K562 (cell line): ENCODE data around the gene MFSD12. TPM values are rescaled to one million over a fixed set of nuclear protein-coding genes. Genes with fewer than 3 reads are reported as not detected.

ENCODE experiments used
- ATAC-seq: fragments of 200-7000 bp; cut with Tn5 transposase; 3 replicates; pipeline ENCODE4 v1.9.1; 2020; ENCODE audit warnings: moderate library complexity
- BruUV-seq: library from RNA; stranded (reverse); fragments of 400-500 nt; replicated peaks from 2 replicates; lab custom pipeline; 2021; lab: Mats Ljungman, UMichigan
- CTCF ChIA-PET: fragments of 300-600 bp; formaldehyde crosslinking; extraction: SDS; loops from one replicate; lab custom pipeline; 2021; ENCODE audit warnings: low intra/inter-chr PET ratio; lab: Yijun Ruan, JAX
- POLR2A ChIA-PET: fragments of 300-600, 350-650 bp; sonication (Branson Sonifier 250); formaldehyde crosslinking; extraction: SDS; loops from one replicate; lab custom pipeline; 2021; ENCODE audit warnings: antibody characterized with exemption, inconsistent platforms; lab: Yijun Ruan, JAX
- DNase-seq, 4 experiments: peaks; one replicate each; pipeline versions ENCODE4 v3.0.0 to v3.0.0-alpha.2; 2011 to 2018; ENCODE audit warnings: low spot score in 3 of 4, mixed read lengths in 3 of 4; ENCODE audit errors: extremely low read depth in 1 of 4
- FAIRE-seq: peaks from 2 replicates; lab custom pipeline; 2011; peaks lifted over from hg19 to GRCh38; lab: Jason Lieb, UNC
- H2AFZ ChIP-seq: 2 replicates; pipeline ENCODE4 v1.6.0; 2011; ENCODE audit warnings: low read depth, low read length, control low read depth, inconsistent platforms
- H3K27ac ChIP-seq: fragments of 200-600 bp; 3 replicates; pipeline ENCODE4 v1.8.0; 2011; ENCODE audit warnings: low read depth, mild to moderate bottlenecking, control low read depth, inconsistent platforms, low read length, moderate library complexity, mixed read lengths; ENCODE audit errors: extremely low read depth
- H3K27me3 ChIP-seq, 2 experiments: fragments of 300-600 bp in 1 of 2; 2 replicates in 1 of 2; 3 replicates in 1 of 2; pipeline versions ENCODE4 v1.6.0 to v1.8.0; 2011; ENCODE audit warnings: inconsistent platforms in 2 of 2, low read length in 2 of 2, mild to moderate bottlenecking in 1 of 2, mixed read lengths in 1 of 2, moderate library complexity in 1 of 2; ENCODE audit not compliant: control insufficient read depth in 2 of 2, insufficient read depth in 2 of 2
- H3K36me3 ChIP-seq: fragments of 300-600 bp; 3 replicates; pipeline ENCODE4 v1.8.0; 2011; ENCODE audit warnings: mild to moderate bottlenecking, low read length, inconsistent platforms; ENCODE audit not compliant: control insufficient read depth, insufficient read depth
- H3K4me1 ChIP-seq, 2 experiments: fragments of 200-600 bp in 1 of 2; replicated peaks in 1 of 2; 2 replicates in 1 of 2; 3 replicates in 1 of 2; pipeline versions ENCODE4 v1.5.1 to v1.8.0; 2011; ENCODE audit warnings: inconsistent platforms in 2 of 2, low read length in 2 of 2, mild to moderate bottlenecking in 1 of 2, mixed read lengths in 1 of 2, moderate library complexity in 1 of 2; ENCODE audit not compliant: control insufficient read depth in 2 of 2, insufficient read depth in 2 of 2
- H3K4me2 ChIP-seq: 2 replicates; pipeline ENCODE4 v1.6.1; 2011; ENCODE audit warnings: low read length, control low read depth, inconsistent platforms, mixed read lengths; ENCODE audit not compliant: insufficient read depth
- H3K4me3 ChIP-seq: fragments of 200-600 bp; sonication (generic), shearing (Covaris generic); 2 replicates; pipeline ENCODE4 v1.5.1; 2016; ENCODE audit warnings: control low read depth, inconsistent platforms
- H3K79me2 ChIP-seq: fragments of 200-600 bp; 3 replicates; pipeline ENCODE4 v1.8.0; 2011; ENCODE audit warnings: low read length, inconsistent platforms; ENCODE audit not compliant: control insufficient read depth, insufficient read depth
- H3K9ac ChIP-seq, 2 experiments: 2 replicates each; pipeline versions ENCODE4 v1.6.0 to v1.6.1; 2011; ENCODE audit warnings: low read depth in 2 of 2, low read length in 2 of 2, control low read depth in 1 of 2, inconsistent platforms in 1 of 2, mild to moderate bottlenecking in 1 of 2, mixed read lengths in 1 of 2; ENCODE audit not compliant: insufficient read depth in 1 of 2
- H3K9me1 ChIP-seq: one replicate; pipeline ENCODE4 v1.6.0; 2011; ENCODE audit warnings: inconsistent platforms, mild to moderate bottlenecking, low read length, moderate library complexity; ENCODE audit not compliant: control insufficient read depth, insufficient read depth
- H3K9me3 ChIP-seq: replicated peaks from 2 replicates; pipeline ENCODE4 v1.5.1; 2011; ENCODE audit warnings: low read depth, low read length, inconsistent platforms; ENCODE audit not compliant: control insufficient read depth, insufficient read depth
- H4K20me1 ChIP-seq: replicated peaks from 2 replicates; pipeline ENCODE4 v1.6.1; 2011; ENCODE audit warnings: low read length, inconsistent platforms, mixed read lengths; ENCODE audit not compliant: control insufficient read depth, insufficient read depth
- ETS1 ChIP-seq: conservative IDR thresholded peaks from 2 replicates; pipeline ENCODE4 v1.6.1; 2011; ENCODE audit warnings: low read depth, mild to moderate bottlenecking, low read length; ENCODE audit not compliant: control insufficient read depth
- ETS2 ChIP-seq: IDR thresholded peaks from 2 replicates; pipeline ENCODE4 v1.6.1; 2016; ENCODE audit warnings: borderline replicate concordance, missing genetic modification characterization, mild to moderate bottlenecking, moderate library complexity, missing compliant biosample characterization; ENCODE audit not compliant: poor library complexity, severe bottlenecking
- FOXK2 ChIP-seq, 2 experiments: fragments of 450-650 bp; IDR thresholded peaks in 1 of 2; conservative IDR thresholded peaks in 1 of 2; 2 replicates each; pipeline ENCODE4 v1.6.1; 2016; ENCODE audit warnings: low read depth in 2 of 2, mild to moderate bottlenecking in 1 of 2
- IFI16 ChIP-seq: fragments of 250-450 bp; sonication (Bioruptor Pico); IDR thresholded peaks from 2 replicates; pipeline ENCODE4 v2.1.2; 2022; ENCODE audit warnings: mild to moderate bottlenecking, inconsistent platforms
- MBD2 ChIP-seq: sonication (generic); IDR thresholded peaks from 2 replicates; pipeline ENCODE4 v1.6.1; 2016; ENCODE audit warnings: low read depth, borderline replicate concordance
- NR4A1 ChIP-seq, 2 experiments: fragments of 250-450 bp in 1 of 2; fragments of 450-650 bp in 1 of 2; sonication (Bioruptor Pico) in 1 of 2; IDR thresholded peaks; 2 replicates each; pipeline versions ENCODE4 v1.4.0 to v1.6.1; 2016 to 2020; ENCODE audit warnings: mild to moderate bottlenecking in 2 of 2, missing compliant biosample characterization in 1 of 2, missing genetic modification characterization in 1 of 2, moderate library complexity in 1 of 2
- REST ChIP-seq, 2 experiments: fragments of 450-650 bp; formaldehyde crosslinking in 1 of 2; IDR thresholded peaks; 2 replicates each; pipeline versions ENCODE4 v1.4.0 to v1.6.1; 2014 to 2020; ENCODE audit warnings: mild to moderate bottlenecking in 2 of 2, borderline replicate concordance in 1 of 2, low read depth in 1 of 2
- SP1 ChIP-seq: sonication (generic); formaldehyde crosslinking; IDR thresholded peaks from 2 replicates; pipeline ENCODE4 v1.8.1; 2022; ENCODE audit warnings: mild to moderate bottlenecking, missing genetic modification reagents
- TSC22D4 ChIP-seq: fragments of 450-650 bp; IDR thresholded peaks from 2 replicates; pipeline ENCODE4 v1.6.1; 2016; ENCODE audit warnings: missing genetic modification characterization, missing biosample characterization, control low read depth
- ZEB2 ChIP-seq: fragments of 450-650 bp; IDR thresholded peaks from 2 replicates; pipeline ENCODE4 v1.6.1; 2016
- ZNF785 ChIP-seq: fragments of 250-450 bp; sonication (Bioruptor Pico); IDR thresholded peaks from 2 replicates; pipeline ENCODE4 v1.4.0; 2020; ENCODE audit warnings: mild to moderate bottlenecking
- whole genome bisulfite sequencing: fragments of 100-300 bp; shearing (Covaris generic); methylation state at CpG from one replicate; pipeline ENCODE4 v1.1.6; 2016; ENCODE audit warnings: low coverage, mixed read lengths; ENCODE audit not compliant: insufficient coverage; ENCODE audit errors: missing lambda C conversion rate; 5-methylcytosine and 5-hydroxymethylcytosine counted together
- in situ Hi-C: fragments of 300-500 bp; cut with MboI; formaldehyde crosslinking; loops from 4 replicates; pipeline ENCODE4 v1.15.0; 2018; ENCODE audit warnings: inconsistent platforms, mixed read lengths
- intact Hi-C: fragments of 100-400 bp; cut with micrococcal nuclease; formaldehyde crosslinking; loops from 2 replicates; pipeline ENCODE4 v1.14.2; 2022
- polyA plus RNA-seq, 8 experiments: library from polyadenylated mRNA; depleted of rRNA in 4 of 8; stranded (reverse) in 5 of 8; unstranded in 3 of 8; fragments of >200 nt; fragmentation: Nextera tagmentation in 2 of 8; fragmentation: Illumina TruSeq in 1 of 8; extraction: Ambion mirVana in 2 of 8; extraction: Trizol in 1 of 8; gene quantifications; 2 replicates each; pipeline versions ENCODE4 v1.2.1 to v1.2.3, GENCODE V29; 2011 to 2014; ENCODE audit warnings: inconsistent platforms in 1 of 8, missing spikeins in 1 of 8
- total RNA-seq, 7 experiments: library from RNA; depleted of rRNA in 6 of 7; stranded (reverse); fragments of >200 nt in 6 of 7; fragmentation: Illumina TruSeq in 2 of 7; extraction: Trizol in 2 of 7; gene quantifications; 2 replicates each; pipeline versions ENCODE4 v1.2.1 to v1.2.3, GENCODE V29; 2011 to 2021; ENCODE audit warnings: low replicate concordance in 1 of 7

The MFSD12 gene
- total and polyA plus RNA-seq, 9 of the 15 experiments (the other 6 are each of a cell fraction or from before 2014, with no cell fraction given), result 0.69 to 112 (median 31.8) TPM

GRCh38 chr19:3505598-3506383, 51.6 kb downstream of the MFSD12 start, which contains the start of gene FZR1:
TSS of gene FZR1 (plus strand) at chr19:3506311. CDS start at chr19:3522990, 16,679 bp downstream.
- H4K20me1 ChIP-seq, result peaks cover 29% of the 10 kb centered on the region
- ChIA-PET CTCF (no interaction called here), POLR2A (interaction anchor here (0.6 to 0.8 kb wide), 2 partner anchors 71 to 1162 kb away, joined by 4 to 5 read pairs; no protein-coding TSS in a partner anchor)
- peak within 1 kb of the TSS; percentile 92 for H3K27ac ChIP-seq
- H3K79me2 ChIP-seq, result peaks cover 49% of the 10 kb centered on the region
- H3K9me1 ChIP-seq, result peaks cover 10% of the 10 kb centered on the region
- peak; percentile 91 for FAIRE-seq
- peak within 1 kb of the TSS; percentile 99 for H3K4me3 ChIP-seq
- no peaks in the 10 kb centered on the region for H3K27me3 ChIP-seq
- in situ Hi-C loops (no loop called here), intact Hi-C loops (loop anchor here (1.0 kb wide), 1 partner anchor 15 kb away; no protein-coding TSS in a partner anchor)
- 2% methylated on average over 63 of the region's 79 CpGs for WGBS
- no peaks in the 10 kb centered on the region for H3K9me3 ChIP-seq
- peak; percentile 97 to 100 (median 98) for DNase-seq
- peak within 1 kb of the TSS; percentile 88 for H2AFZ ChIP-seq
- H3K4me1 ChIP-seq, result peaks cover 27 to 68% of the 10 kb centered on the region in 2 experiments; a peak in 4 of 5 replicates
- peaks cover 26% of the 10 kb centered on the region; the same call in 2 of the 3 replicates for H3K36me3 ChIP-seq
- peak; percentile 95 for ATAC-seq
- H3K4me2 ChIP-seq, result peak within 1 kb of the TSS; percentile 97
- peak within 1 kb of the TSS; percentile 91 to 94 for H3K9ac ChIP-seq
- BruUV-seq, result TSS peak; percentile 94
- peak; percentile 74; the same call in 1 of the 2 replicates for TF ChIP-seq ETS1
- TF ChIP-seq ZEB2, result no peak
- TF ChIP-seq ZNF785 (CRISPR knock-in tag), result no peak
- TF ChIP-seq TSC22D4 (tag), result no peak
- TF ChIP-seq SP1, result peak; percentile 90
- no peak for TF ChIP-seq IFI16
- TF ChIP-seq FOXK2 (conservative IDR thresholded peaks at IDR 0.05 in 1 of 2, IDR thresholded peaks at IDR 0.05 in 1 of 2; ENCODE audit: low read depth in 2 of 2), result peak; percentile 76 to 83
- no peak for TF ChIP-seq ETS2 (tag)
- no peak for TF ChIP-seq MBD2
- no peak for TF ChIP-seq NR4A1 (CRISPR knock-in tag; IDR thresholded peaks at IDR 0.05)
- no peak for TF ChIP-seq NR4A1 (tag; IDR thresholded peaks at IDR 0.05)
- TF ChIP-seq REST (IDR thresholded peaks at IDR 0.05; ENCODE audit: borderline replicate concordance), result no peak
- TF ChIP-seq REST (CRISPR knock-in tag; IDR thresholded peaks at IDR 0.05; ENCODE audit: low read depth), result 0 out of 2 replicates have a peak, but pooled peaks have one; percentile 44
